HCT116 (cell line): ENCODE data around the gene PRPF19. TPM values are rescaled to one million over a fixed set of nuclear protein-coding genes. Genes with fewer than 3 reads are reported as not detected.

Experiments used
- ATAC-seq: fragments of 200-7000 bp; cut with Tn5 transposase; 2 replicates; pipeline ENCODE4 v1.9.1; 2020; ENCODE audit warnings: mild to moderate bottlenecking, moderate library complexity
- BruUV-seq: library from RNA; stranded (reverse); fragments of 400-500 nt; replicated peaks from 2 replicates; lab custom pipeline; 2021; lab: Mats Ljungman, UMichigan
- CTCF ChIA-PET: fragments of 300-600 bp; sonication (Branson Sonifier 250); formaldehyde crosslinking; loops from one replicate; lab custom pipeline; 2021; ENCODE audit warnings: antibody characterized with exemption; lab: Charles Lee
- POLR2A ChIA-PET: fragments of 300-600, 350-600 bp; sonication (Branson Sonifier 250); formaldehyde crosslinking; loops from one replicate; lab custom pipeline; 2021; ENCODE audit warnings: antibody characterized with exemption; lab: Charles Lee
- RAD21 ChIA-PET, 2 experiments: fragments of 300-600 bp; sonication (Branson Sonifier 250); formaldehyde crosslinking; loops; one replicate each; lab custom pipeline; 2023; ENCODE audit warnings: low total read pairs in 2 of 2; ENCODE audit not compliant: uncharacterized antibody in 2 of 2, unreplicated experiment in 2 of 2, low non-redundant PET in 1 of 2; lab: Charles Lee
- DNase-seq: peaks from one replicate; pipeline ENCODE4 v3.0.0-alpha.2; 2010; ENCODE audit warnings: low read depth, low spot score
- H2AFZ ChIP-seq: fragments of 200-600 bp; shearing (Covaris generic), sonication (generic); 2 replicates; pipeline ENCODE4 v1.6.1; 2017; ENCODE audit warnings: low read depth, mixed run types, mixed read lengths, antibody characterized with exemption, low read length; ENCODE audit not compliant: poor library complexity, severe bottlenecking
- H3K27ac ChIP-seq: 2 replicates; pipeline ENCODE4 v1.5.1; 2012; ENCODE audit warnings: low read depth, low read length
- H3K27me3 ChIP-seq: fragments of 200-600 bp; sonication (generic); 2 replicates; pipeline ENCODE4 v1.6.1; 2016; ENCODE audit warnings: mixed run types, low read length, mixed read lengths; ENCODE audit not compliant: insufficient read depth
- H3K36me3 ChIP-seq, 2 experiments: fragments of 200-500 bp in 1 of 2; fragments of 200-600 bp in 1 of 2; sonication (Bioruptor generic) in 1 of 2; sonication (generic) in 1 of 2; 2 replicates each; pipeline versions ENCODE4 v1.5.1 to v1.6.1; 2014 to 2016; ENCODE audit warnings: low read length in 2 of 2, inconsistent platforms in 1 of 2, mixed read lengths in 1 of 2, mixed run types in 1 of 2; ENCODE audit not compliant: insufficient read depth in 2 of 2, control insufficient read depth in 1 of 2
- H3K4me1 ChIP-seq, 2 experiments: fragments of 200-600 bp in 1 of 2; sonication (generic) in 1 of 2; 2 replicates each; pipeline versions ENCODE4 v1.5.1 to v1.6.1; 2012 to 2017; ENCODE audit warnings: low read length in 2 of 2, inconsistent platforms in 1 of 2, mild to moderate bottlenecking in 1 of 2, mixed read lengths in 1 of 2, mixed run types in 1 of 2, moderate library complexity in 1 of 2; ENCODE audit not compliant: insufficient read depth in 2 of 2, control insufficient read depth in 1 of 2
- H3K4me2 ChIP-seq: fragments of 200-600 bp; sonication (generic); 2 replicates; pipeline ENCODE4 v1.6.1; 2017; ENCODE audit warnings: mixed run types, low read length, mixed read lengths
- H3K4me3 ChIP-seq, 2 experiments: fragments of 200-600 bp in 1 of 2; sonication (generic) in 1 of 2; replicated peaks in 1 of 2; 2 replicates each; pipeline ENCODE4 v1.5.1; 2011 to 2016; ENCODE audit warnings: low read length in 2 of 2, control low read depth in 1 of 2, low read depth in 1 of 2, mild to moderate bottlenecking in 1 of 2, mixed read lengths in 1 of 2, mixed run types in 1 of 2
- H3K79me2 ChIP-seq: fragments of 200-600 bp; sonication (generic); 2 replicates; pipeline ENCODE4 v1.6.1; 2017; ENCODE audit warnings: mild to moderate bottlenecking, mixed run types, low read length, moderate library complexity, mixed read lengths; ENCODE audit not compliant: insufficient read depth
- H3K9ac ChIP-seq: fragments of 200-600 bp; sonication (generic); 2 replicates; pipeline ENCODE4 v1.6.1; 2016; ENCODE audit warnings: low read length, mixed read lengths
- H3K9me2 ChIP-seq: fragments of 200-600 bp; sonication (generic), shearing (Covaris generic); 2 replicates; pipeline ENCODE4 v1.6.1; 2017; ENCODE audit warnings: mixed run types, mild to moderate bottlenecking, moderate library complexity; ENCODE audit not compliant: insufficient read depth
- H3K9me3 ChIP-seq, 2 experiments: fragments of 200-500 bp in 1 of 2; fragments of 200-600 bp in 1 of 2; sonication (Bioruptor generic) in 1 of 2; sonication (generic) in 1 of 2; 2 replicates each; pipeline ENCODE4 v1.6.1; 2014 to 2017; ENCODE audit warnings: low read length in 2 of 2, mixed read lengths in 2 of 2, inconsistent platforms in 1 of 2, low read depth in 1 of 2, mild to moderate bottlenecking in 1 of 2, mixed run types in 1 of 2, moderate library complexity in 1 of 2; ENCODE audit not compliant: control insufficient read depth in 1 of 2, insufficient read depth in 1 of 2
- H4K20me1 ChIP-seq: fragments of 200-600 bp; sonication (generic), shearing (Covaris generic); 2 replicates; pipeline ENCODE4 v1.6.1; 2017; ENCODE audit warnings: mixed run types, mild to moderate bottlenecking, moderate library complexity; ENCODE audit not compliant: insufficient read depth
- ATF3 ChIP-seq: IDR thresholded peaks from 2 replicates; pipeline ENCODE4 v1.6.1; 2012
- CBX3 ChIP-seq: IDR thresholded peaks from 2 replicates; pipeline ENCODE4 v1.6.1; 2012; ENCODE audit warnings: low read depth
- EGR1 ChIP-seq: IDR thresholded peaks from 2 replicates; pipeline ENCODE4 v1.6.1; 2012; ENCODE audit warnings: low read depth
- EZH2 ChIP-seq: fragments of 200-600 bp; sonication (generic); IDR thresholded peaks from 2 replicates; pipeline ENCODE4 v1.6.1; 2017; ENCODE audit warnings: antibody characterized with exemption, mixed run types
- FOSL1 ChIP-seq: IDR thresholded peaks from 2 replicates; pipeline ENCODE4 v1.6.1; 2012; ENCODE audit warnings: low read depth
- POLR2A ChIP-seq: IDR thresholded peaks from 2 replicates; pipeline ENCODE4 v1.7.0; 2011; ENCODE audit warnings: borderline replicate concordance; ENCODE audit not compliant: insufficient read depth, insufficient read length; ENCODE audit errors: extremely low read depth
- RAD21 ChIP-seq: IDR thresholded peaks from 2 replicates; pipeline ENCODE4 v1.6.1; 2012; ENCODE audit warnings: low read depth, mild to moderate bottlenecking
- REST ChIP-seq: IDR thresholded peaks from 2 replicates; pipeline ENCODE4 v1.6.1; 2012; ENCODE audit warnings: low read depth
- SP1 ChIP-seq: IDR thresholded peaks from 2 replicates; pipeline ENCODE4 v1.6.1; 2012; ENCODE audit warnings: low read depth
- SRF ChIP-seq: IDR thresholded peaks from 2 replicates; pipeline ENCODE4 v1.6.1; 2012; ENCODE audit warnings: low read depth
- TCF7L2 ChIP-seq: IDR thresholded peaks from 2 replicates; pipeline ENCODE4 v1.7.0; 2011; ENCODE audit warnings: borderline replicate concordance, inconsistent platforms; ENCODE audit not compliant: insufficient read depth, insufficient read length; ENCODE audit errors: extremely low read depth
- ZBTB33 ChIP-seq: IDR thresholded peaks from 2 replicates; pipeline ENCODE4 v1.6.1; 2011; ENCODE audit warnings: mild to moderate bottlenecking, low read length, moderate library complexity; ENCODE audit not compliant: insufficient replicate concordance; ENCODE audit errors: extremely low read depth
- intact Hi-C: fragments of 100-400 bp; cut with micrococcal nuclease; formaldehyde crosslinking; loops from 2 replicates; pipeline ENCODE4 v1.10.0; 2022
- total RNA-seq: library from RNA; stranded (reverse); gene quantifications from one replicate; pipeline ENCODE4 v1.2.1, GENCODE V29; 2021; ENCODE audit not compliant: unreplicated experiment

Gene PRPF19
- total RNA-seq, 1 experiment from 2014 or later = 156 TPM

- POLR2A ChIA-PET = no interaction called here
- RAD21 ChIA-PET = no interaction called here
- TF ChIP-seq CBX3 = no peak
- no peak for TF ChIP-seq REST
- no peak for TF ChIP-seq EGR1
- TF ChIP-seq ATF3 = no peak
- no peak for TF ChIP-seq POLR2A
- TF ChIP-seq FOSL1 = no peak
- no peak for TF ChIP-seq EZH2
- no peak for TF ChIP-seq SRF
- no peak for TF ChIP-seq RAD21
- TF ChIP-seq TCF7L2 = no peak
- no peak for TF ChIP-seq SP1
- TF ChIP-seq ZBTB33 = no peak
- peaks cover 0 to 1% of the 10 kb centered on the region in 2 experiments; a peak in 2 of 4 replicates for H3K4me1 ChIP-seq
- H3K4me2 ChIP-seq = no peak within 1 kb of the TSS
- intact Hi-C loops = no loop called here
- CTCF ChIA-PET = no interaction called here
- DNase-seq = no peak
- no peak within 1 kb of the TSS for H3K27ac ChIP-seq
- no peaks in the 10 kb centered on the region for H4K20me1 ChIP-seq
- ATAC-seq = no peak
- BruUV-seq = no TSS peak
- H3K9me3 ChIP-seq = no peaks in the 10 kb centered on the region
- no peaks in the 10 kb centered on the region for H3K36me3 ChIP-seq
- H2AFZ ChIP-seq = no peak within 1 kb of the TSS
- no peak within 1 kb of the TSS for H3K9ac ChIP-seq
- 0 out of 2 replicates have a peak, but pooled peaks cover 4% of the 10 kb centered on the region for H3K27me3 ChIP-seq
- no peak within 1 kb of the TSS for H3K4me3 ChIP-seq
- no peaks in the 10 kb centered on the region for H3K79me2 ChIP-seq
- no peaks in the 10 kb centered on the region for H3K9me2 ChIP-seq
Measured at GRCh38 chr11:60866911-60867870, 39.2 kb downstream of the PRPF19 start, which contains the start of gene ZP1. ZP1 (plus strand) TSS chr11:60867542; CDS start chr11:60867562, 20 bp downstream.
